GM18499 (cell line): Measurements from ENCODE around the gene FBLL1.
"Not testable (repeated sequence)": the region's sequence is repeated elsewhere in the genome, so short reads cannot be mapped to it uniquely, and the experiment has no call there.

Experiments
- ATAC-seq: cut with Tn5 transposase; IDR thresholded peaks from one replicate; pipeline ENCODE4 v1.9.1; 2021; ENCODE audit warnings: moderate number of reproducible peaks; ENCODE audit not compliant: insufficient read depth, unreplicated experiment

Gene FBLL1

DNA sequence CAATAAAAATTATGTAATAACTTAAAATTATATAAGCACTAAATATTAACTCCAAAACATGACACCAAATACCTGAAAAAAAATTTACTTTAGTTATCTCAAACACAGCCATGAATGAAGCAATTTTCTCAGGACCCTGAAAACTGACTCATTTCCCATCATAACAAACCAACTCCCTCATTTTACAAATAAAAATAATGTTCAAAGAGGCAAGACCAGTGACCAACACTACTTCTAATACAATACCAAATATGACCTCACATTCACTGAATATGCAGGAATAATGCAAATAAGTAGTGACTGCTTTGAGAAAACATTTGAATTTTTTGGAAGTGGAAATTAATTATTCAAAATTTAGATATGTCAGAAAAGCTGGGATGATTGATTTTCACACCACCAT lies 21.6 kb downstream of the FBLL1 start:
- ATAC-seq, result no peak

DNA sequence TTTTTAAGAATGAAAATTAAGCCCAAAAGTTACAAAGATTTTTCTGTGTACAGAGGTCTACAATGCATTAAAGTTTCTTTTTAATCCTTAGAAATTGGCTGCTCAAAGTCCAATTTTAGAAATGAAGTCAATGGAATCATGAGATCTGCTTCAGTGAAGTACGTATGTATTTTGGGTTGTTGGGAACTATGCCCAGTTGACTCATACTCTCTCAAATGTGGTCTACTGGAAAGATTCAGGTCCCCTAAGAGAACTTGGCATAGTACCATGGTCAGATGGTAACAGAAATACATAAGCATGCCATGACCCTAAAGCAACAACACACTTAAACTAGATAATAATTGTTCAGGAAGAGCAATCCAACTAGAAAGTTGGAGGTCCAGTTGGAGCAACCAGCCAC lies 23.0 kb downstream of the FBLL1 start:
- ATAC-seq, result no peak

DNA sequence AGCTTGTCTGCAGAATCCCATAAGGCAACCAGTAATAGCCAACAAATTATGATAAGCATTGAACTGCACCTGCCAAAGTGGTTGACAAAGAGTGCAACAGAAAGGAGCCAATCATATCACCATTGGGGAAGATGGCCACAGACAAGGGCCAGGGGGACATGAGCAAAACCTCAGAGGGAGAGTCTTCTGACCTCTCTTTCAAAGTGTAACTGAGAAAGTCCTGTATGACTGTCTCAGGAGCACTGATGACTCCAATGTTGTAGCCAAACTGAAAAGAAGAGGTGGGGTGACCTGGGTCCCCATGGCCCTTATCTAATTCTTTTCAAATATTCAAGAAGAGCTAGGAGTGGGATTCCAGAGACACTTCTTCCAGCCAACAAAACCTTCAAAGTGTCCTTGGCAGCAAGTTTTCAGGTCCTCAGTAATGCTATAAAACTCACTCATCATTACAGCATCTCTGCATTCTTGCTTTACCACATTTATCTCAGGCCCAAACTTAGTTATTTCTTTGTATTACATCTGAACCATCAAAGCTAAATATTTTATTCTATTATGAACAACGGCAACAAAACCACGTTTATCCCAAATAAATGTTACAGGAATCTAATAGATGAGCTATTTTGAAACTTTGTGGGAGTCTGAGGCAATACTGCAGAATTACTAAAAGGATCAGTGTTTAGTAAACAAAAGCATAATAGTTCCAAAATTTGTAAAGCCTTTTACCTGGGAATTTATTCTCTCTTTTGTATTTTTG lies 24.4 kb downstream of the FBLL1 start:
- ATAC-seq, result no peak

DNA sequence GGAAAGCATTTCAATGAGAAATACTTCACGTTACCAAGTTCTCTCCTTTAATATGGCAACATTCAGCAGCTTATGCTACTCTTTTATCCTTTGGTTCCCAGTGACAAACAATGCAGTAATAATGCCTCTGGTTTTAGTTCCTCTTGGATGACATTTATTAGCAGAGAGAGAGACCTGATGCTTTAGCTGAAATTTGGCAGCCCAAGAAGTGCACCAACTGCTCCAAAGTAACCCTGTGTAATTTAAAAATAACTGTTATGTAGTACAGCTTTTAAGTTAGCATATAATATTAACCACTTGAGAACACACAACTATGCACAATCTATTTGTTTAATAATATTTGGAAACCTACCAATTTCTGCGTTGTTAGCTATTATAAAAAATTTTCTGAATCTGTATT lies 28.3 kb downstream of the FBLL1 start:
- no peak for ATAC-seq

DNA sequence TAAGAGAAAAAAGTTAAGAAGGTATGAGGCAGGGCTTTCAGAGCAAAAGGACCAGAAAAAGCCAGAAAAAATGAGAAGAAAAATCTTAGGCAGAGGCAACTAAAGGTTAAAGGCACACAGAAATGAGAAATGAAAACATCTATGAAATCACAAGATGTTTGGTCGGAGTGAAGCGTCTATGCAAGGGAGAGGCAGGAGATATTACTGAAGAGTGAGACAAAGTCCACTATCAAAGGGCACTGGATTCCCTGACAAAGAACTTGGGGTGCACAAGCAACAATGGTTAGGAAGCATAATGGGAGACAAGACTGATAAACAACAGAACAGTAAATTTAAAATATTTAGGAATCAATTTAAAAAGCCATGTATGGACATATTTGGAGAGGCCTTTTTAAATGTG lies 33.2 kb downstream of the FBLL1 start:
- ATAC-seq, result no peak

DNA sequence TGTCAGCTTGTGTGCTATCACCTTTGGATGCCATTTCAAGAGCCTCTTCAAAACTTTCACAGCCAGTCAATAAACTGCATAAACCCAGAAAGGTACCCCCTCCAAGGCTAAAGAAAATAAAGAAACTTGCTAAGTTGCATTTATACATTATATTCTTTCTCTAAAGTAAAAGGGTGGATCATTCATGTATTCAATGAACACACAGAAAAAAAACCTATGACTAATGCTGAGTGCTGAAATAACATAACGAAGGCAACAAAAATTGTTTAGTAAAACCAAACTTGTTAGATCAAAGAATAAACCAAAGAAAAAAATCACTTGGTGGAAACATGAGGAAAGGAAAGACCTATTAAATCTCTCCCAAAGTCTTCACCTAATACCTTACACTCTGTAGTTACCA lies 34.9 kb downstream of the FBLL1 start:
- ATAC-seq, result no peak

DNA sequence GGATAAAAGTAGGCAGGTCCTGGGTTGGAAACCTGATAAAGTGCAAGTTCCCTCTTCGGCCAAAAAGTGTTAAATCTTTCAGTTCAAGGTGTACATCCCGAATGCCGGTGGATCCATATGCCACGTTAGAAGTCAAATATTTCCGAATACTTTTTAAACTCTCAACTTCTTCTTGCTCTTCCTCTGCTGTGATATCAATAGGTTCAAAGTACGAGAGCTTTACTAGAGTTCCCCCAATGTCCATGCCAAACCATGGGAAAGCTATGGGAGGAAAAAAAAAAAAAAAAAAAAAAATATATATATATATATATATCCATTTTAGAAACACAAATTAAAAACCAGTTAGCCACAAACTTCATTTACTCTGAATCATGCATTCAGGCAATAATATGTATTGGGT lies 39.6 kb downstream of the FBLL1 start:
- no peak for ATAC-seq

DNA sequence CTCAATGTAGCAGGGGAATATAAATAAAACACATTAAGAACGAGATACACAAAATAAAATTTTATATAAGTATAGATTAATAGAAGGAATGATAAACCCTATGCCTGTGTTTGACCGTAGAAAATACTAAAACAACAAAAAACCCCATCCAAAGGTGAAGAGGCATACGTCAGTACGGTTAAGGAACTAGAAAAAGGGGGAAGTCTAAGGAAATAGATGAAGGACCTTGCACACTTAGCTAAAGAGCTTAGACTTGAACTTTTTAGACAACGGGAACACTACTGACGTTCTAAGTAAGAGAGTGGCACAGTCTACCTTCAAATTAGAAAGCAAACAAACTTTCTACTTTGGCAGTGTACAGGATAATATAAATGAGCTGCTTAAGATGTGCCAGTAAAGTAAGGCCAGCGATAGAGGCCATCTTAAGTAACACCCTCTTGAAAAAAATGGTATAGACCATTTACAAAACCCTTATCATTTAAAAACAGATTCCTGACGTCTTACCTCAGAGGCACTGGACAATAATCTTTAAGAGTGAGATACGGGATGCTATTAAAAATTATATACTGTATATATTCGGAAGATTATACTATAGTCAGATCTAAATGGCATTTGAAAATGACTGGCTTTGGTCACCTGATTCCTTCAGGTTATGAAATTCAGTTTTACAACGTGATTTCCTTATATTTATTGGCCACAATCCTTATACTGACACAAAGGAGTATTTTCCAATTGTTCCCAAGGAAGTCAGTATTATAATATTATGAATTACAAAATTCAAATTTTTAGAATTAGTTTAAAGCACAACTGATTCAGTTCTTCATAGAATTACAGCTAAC lies 41.6 kb downstream of the FBLL1 start:
- ATAC-seq, result no peak

DNA sequence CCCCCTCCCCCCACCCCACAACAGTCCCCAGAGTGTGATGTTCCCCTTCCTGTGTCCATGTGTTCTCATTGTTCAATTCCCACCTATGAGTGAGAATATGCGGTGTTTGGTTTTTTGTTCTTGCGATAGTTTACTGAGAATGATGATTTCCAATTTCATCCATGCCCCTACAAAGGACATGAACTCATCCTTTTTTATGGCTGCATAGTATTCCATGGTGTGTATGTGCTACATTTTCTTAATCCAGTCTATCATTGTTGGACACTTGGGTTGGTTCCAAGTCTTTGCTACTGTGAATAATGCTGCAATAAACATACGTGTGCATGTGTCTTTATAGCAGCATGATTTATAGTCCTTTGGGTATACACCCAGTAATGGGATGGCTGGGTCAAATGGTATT lies 44.6 kb downstream of the FBLL1 start:
- not testable (repeated sequence) for ATAC-seq

DNA sequence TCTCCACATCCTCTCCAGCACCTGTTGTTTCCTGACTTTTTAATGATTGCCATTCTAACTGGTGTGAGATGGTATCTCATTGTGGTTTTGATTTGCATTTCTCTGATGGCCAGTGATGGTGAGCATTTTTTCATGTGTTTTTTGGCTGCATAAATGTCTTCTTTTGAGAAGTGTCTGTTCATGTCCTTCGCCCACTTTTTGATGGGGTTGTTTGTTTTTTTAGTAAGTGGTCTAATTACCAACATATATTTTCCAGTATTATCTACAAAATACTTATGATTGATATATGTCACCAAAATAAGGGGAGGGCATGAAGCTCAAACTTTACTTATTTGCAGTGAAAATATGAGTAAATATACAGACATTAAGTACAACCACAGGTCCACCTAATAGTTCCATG lies 45.1 kb downstream of the FBLL1 start:
- ATAC-seq, result not testable (repeated sequence)

DNA sequence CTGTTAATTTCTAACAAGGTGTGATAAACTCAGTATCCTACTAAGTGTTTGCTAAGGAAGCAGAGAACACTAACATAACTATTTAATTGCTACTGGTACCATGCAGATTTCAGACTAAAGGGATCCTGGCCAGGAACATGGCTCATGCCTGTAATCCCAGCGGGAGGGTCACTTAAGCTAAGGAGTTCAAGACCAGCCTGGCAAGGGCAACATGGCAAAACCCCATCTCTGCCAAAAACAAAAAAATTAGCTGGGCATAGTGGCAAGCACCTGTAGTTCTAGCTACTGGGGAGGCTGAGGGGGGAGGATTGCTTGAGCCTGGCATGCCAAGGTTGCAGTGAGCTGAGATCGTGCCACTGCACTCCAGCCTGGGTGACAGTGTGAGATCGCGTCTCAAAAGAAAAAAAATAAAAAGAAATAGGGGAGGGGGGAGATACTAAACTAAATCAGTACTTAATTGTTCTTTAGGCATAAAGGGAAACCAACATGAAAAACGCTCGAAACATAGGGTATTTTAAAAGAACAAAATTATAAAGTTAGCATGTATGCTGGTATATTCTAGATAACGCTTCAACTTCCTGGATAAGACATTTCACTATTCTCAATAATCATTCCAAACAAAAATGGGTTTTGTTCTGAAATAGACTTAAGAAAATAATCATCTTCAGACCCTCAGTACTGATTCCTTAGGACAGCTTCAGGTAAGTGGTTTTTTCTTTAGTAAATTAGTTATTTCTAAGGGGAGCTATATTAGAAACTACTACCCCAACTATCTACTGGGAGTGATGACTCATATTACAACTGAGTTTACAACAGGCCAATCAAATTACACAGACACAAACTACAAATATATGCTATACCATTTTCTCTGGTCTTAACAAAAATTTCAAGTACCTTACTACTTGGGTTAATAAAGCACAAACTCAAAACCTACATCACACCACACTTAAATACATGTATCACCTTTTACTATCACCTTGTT lies 46.6 kb downstream of the FBLL1 start:
- no peak for ATAC-seq

DNA sequence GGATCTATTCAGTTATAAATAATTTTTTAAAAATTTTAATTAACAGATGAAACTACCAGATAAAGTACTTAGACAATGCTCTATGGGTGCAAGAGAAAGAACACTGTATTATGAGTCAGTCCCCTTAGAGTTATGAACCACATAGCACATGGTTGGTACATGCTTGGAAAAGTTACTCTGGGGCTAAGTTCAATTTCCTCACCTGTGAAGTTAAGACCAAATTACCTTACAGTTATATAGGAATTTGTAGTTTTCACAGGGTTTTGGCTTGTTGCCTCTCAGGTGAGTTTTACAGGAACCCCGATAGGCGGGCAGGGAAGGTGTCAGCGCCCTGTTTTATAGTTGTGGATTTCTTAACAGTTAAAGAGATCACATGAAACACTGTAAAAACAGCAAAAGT lies 48.9 kb downstream of the FBLL1 start:
- ATAC-seq, result no peak

DNA sequence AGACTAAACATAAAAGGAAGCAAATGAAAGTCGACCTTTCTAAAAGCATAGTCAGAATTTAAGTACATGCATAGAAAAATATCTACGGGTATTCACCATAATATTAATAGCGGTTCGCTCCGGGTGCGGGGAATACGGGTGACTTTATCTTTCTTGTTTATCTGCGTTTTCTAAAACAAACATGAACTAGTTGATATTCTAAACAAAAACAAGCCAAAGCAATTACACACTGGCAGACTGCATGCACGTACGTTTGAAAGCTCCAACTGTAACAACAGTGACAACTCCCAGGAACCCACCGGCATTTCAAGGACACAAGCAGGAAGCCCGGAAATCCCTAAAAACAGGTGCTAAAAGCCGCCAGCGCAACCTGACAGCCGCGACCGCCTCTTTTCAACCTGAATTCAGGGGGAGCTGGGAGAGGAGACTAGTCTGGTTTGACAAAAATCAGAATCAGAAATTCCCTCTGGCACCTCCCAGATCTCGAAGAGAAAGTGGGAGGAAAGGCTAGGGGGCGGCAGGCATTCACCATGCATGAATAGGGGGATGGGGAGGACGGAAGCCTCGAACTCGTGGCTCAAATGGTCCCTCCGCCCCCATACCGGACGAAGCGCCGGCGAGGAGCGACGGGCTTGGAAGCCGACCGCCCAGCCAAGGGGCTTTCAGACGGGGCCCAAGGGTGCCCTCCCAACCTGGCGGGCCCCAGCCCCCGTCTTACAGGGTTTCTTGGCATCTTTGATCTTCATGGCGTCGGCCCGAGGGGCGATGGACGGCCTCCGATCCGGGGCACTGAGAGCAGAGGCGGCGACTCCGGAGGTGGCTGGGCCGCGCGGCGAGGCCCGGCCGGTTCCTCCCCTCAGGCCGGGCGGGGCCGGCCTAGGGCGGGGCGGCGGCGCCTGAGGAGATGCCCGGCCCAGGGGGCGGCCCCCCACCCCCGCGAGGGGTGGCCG lies 49.7 kb downstream of the FBLL1 start, which contains the start of gene PANK3:
TSS of gene PANK3 (minus strand) at position 831 of the 950 bp plus-strand sequence. CDS start at position 746, 85 bp downstream.
- peak; percentile 16 for ATAC-seq

DNA sequence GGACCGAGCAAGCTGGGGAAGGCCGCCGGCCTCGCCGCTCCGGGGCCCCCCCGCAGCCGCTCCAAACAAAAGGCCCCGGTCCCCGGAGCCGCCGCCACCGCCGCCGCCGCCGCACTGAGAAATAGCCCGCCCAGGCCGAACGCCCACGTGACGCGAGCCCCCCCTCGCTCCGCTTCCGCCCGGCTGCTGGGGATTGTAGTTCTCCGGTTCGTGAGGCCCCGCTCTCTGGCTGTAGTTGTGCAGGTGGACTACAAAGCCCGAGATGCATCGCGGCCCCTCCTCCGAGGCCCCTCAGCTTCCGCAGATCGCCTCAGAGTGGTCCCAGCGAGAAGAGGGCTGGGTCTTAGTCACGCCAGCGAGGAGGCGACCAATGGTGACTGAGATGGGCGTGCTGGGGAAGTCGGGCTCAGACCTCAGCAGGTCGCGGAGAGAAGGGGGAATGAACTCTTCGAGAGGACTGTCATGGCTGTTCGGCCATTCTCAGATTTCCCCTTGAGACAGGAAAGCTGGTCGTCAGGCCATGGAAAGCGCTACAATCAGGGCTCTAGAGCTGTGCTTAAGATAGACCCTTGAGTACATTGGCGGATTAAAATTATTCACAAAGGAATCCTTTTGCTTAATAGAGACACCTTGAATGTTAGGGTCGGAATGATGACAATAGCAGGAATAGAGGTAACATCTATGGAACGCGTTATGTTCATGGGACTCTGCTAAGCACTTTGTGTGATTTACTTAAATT lies 50.6 kb downstream of the FBLL1 start:
- peak; percentile 79 for ATAC-seq

DNA sequence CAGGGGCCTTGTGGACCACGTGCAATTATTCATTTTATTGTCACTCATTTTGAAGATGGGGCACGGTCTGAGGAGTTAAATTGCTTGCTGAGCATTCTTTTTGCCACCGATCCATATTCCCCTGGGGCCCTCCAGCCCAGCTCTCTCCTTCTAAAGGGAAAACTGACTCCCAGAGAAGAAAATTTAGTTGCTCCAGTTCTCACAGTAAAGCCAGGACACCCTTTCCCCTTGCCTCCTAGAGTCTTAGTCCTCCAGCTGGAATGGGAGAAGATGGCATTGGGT lies 51.1 kb downstream of the FBLL1 start:
- no peak for ATAC-seq
